Mucosa of stomach (tissue), 1 donor: ENCODE data around the gene THSD7A.

Experiments
- H3K27me3 ChIP-seq: one replicate; pipeline ENCODE4 v1.7.0; 2013; ENCODE audit warnings: mild to moderate bottlenecking, low read length; ENCODE audit not compliant: control insufficient read depth, insufficient read depth
- H3K36me3 ChIP-seq: one replicate; pipeline ENCODE4 v1.7.0; 2013; ENCODE audit warnings: low read length; ENCODE audit not compliant: control insufficient read depth, insufficient read depth
- H3K4me1 ChIP-seq: one replicate; pipeline ENCODE4 v1.7.0; 2013; ENCODE audit warnings: mild to moderate bottlenecking, low read length; ENCODE audit not compliant: control insufficient read depth, insufficient read depth
- H3K4me3 ChIP-seq: one replicate; pipeline ENCODE4 v1.7.0; 2013; ENCODE audit warnings: low read length
- H3K9ac ChIP-seq: one replicate; pipeline ENCODE4 v1.7.0; 2013; ENCODE audit warnings: mild to moderate bottlenecking, low read length, moderate library complexity
- H3K9me3 ChIP-seq: one replicate; pipeline ENCODE4 v1.7.0; 2013; ENCODE audit warnings: mild to moderate bottlenecking, low read length, moderate library complexity; ENCODE audit not compliant: control insufficient read depth
- donor health status: Pancreatic carcinoma.

Gene THSD7A

GRCh38 chr7:11710377-11710776 lies 121.6 kb downstream of the THSD7A start:
- H3K36me3 ChIP-seq, result no peaks in the 10 kb centered on the region
- H3K9me3 ChIP-seq, result no peaks in the 10 kb centered on the region
- H3K4me3 ChIP-seq, result no peak overlapping the region
- peaks cover 3% of the 10 kb centered on the region for H3K4me1 ChIP-seq
- H3K9ac ChIP-seq, result no peak overlapping the region
- H3K27me3 ChIP-seq, result no peaks in the 10 kb centered on the region

GRCh38 chr7:11709196-11709595 lies 122.8 kb downstream of the THSD7A start:
- H3K9me3 ChIP-seq, result no peaks in the 10 kb centered on the region
- no peak overlapping the region for H3K9ac ChIP-seq
- no peak overlapping the region for H3K4me3 ChIP-seq
- H3K36me3 ChIP-seq, result no peaks in the 10 kb centered on the region
- H3K4me1 ChIP-seq, result peaks cover 3% of the 10 kb centered on the region
- no peaks in the 10 kb centered on the region for H3K27me3 ChIP-seq

- Histone ChIP-seq H3K9me3 (no peaks in the 10 kb centered on the region), H3K36me3 (no peaks in the 10 kb centered on the region), H3K9ac (no peak overlapping the region), H3K27me3 (no peaks in the 10 kb centered on the region), H3K4me1 (peaks cover 3% of the 10 kb centered on the region), H3K4me3 (no peak overlapping the region)
Measured at GRCh38 chr7:11707606-11708193, 124.3 kb downstream of the THSD7A start.

- Histone ChIP-seq H3K4me3 (no peak overlapping the region), H3K27me3 (no peaks in the 10 kb centered on the region), H3K9ac (no peak overlapping the region), H3K9me3 (no peaks in the 10 kb centered on the region), H3K36me3 (no peaks in the 10 kb centered on the region), H3K4me1 (peaks cover 3% of the 10 kb centered on the region)
Measured at GRCh38 chr7:11706666-11707605, 125.1 kb downstream of the THSD7A start.

GRCh38 chr7:11703829-11704228 lies 128.2 kb downstream of the THSD7A start:
- H3K4me1 ChIP-seq, result peaks cover 3% of the 10 kb centered on the region
- no peaks in the 10 kb centered on the region for H3K36me3 ChIP-seq
- no peaks in the 10 kb centered on the region for H3K9me3 ChIP-seq
- no peak overlapping the region for H3K4me3 ChIP-seq
- no peaks in the 10 kb centered on the region for H3K27me3 ChIP-seq
- no peak overlapping the region for H3K9ac ChIP-seq

GRCh38 chr7:11702938-11703337 lies 129.1 kb downstream of the THSD7A start:
- no peaks in the 10 kb centered on the region for H3K9me3 ChIP-seq
- no peaks in the 10 kb centered on the region for H3K27me3 ChIP-seq
- no peaks in the 10 kb centered on the region for H3K36me3 ChIP-seq
- no peak overlapping the region for H3K9ac ChIP-seq
- H3K4me3 ChIP-seq, result no peak overlapping the region
- peaks cover 3% of the 10 kb centered on the region for H3K4me1 ChIP-seq

- Histone ChIP-seq H3K4me3 (no peak overlapping the region), H3K9me3 (no peaks in the 10 kb centered on the region), H3K27me3 (no peaks in the 10 kb centered on the region), H3K4me1 (no peaks in the 10 kb centered on the region), H3K36me3 (no peaks in the 10 kb centered on the region), H3K9ac (no peak overlapping the region)
Measured at GRCh38 chr7:11701829-11702560, 130.0 kb downstream of the THSD7A start.

GRCh38 chr7:11699666-11700065 lies 132.3 kb downstream of the THSD7A start:
- Histone ChIP-seq H3K9me3 (no peaks in the 10 kb centered on the region), H3K27me3 (no peaks in the 10 kb centered on the region), H3K9ac (no peak overlapping the region)

GRCh38 chr7:11698384-11698871 lies 133.6 kb downstream of the THSD7A start:
- H3K27me3 ChIP-seq, result no peaks in the 10 kb centered on the region
- H3K4me3 ChIP-seq, result no peak overlapping the region
- H3K4me1 ChIP-seq, result no peaks in the 10 kb centered on the region

More at GRCh38 chr7:11699666-11700065, 132.3 kb downstream of the THSD7A start:
- Histone ChIP-seq H3K36me3 (no peaks in the 10 kb centered on the region), H3K4me3 (no peak overlapping the region), H3K4me1 (no peaks in the 10 kb centered on the region)

GRCh38 chr7:11690395-11690794 lies 141.6 kb downstream of the THSD7A start:
- H3K9ac ChIP-seq, result no peak overlapping the region
- H3K4me3 ChIP-seq, result no peak overlapping the region
- H3K36me3 ChIP-seq, result no peaks in the 10 kb centered on the region
- no peaks in the 10 kb centered on the region for H3K9me3 ChIP-seq
- H3K4me1 ChIP-seq, result no peaks in the 10 kb centered on the region
- H3K27me3 ChIP-seq, result no peaks in the 10 kb centered on the region

More at GRCh38 chr7:11698384-11698871, 133.6 kb downstream of the THSD7A start:
- Histone ChIP-seq H3K36me3 (no peaks in the 10 kb centered on the region), H3K9ac (no peak overlapping the region), H3K9me3 (no peaks in the 10 kb centered on the region)

- Histone ChIP-seq H3K9ac (no peak overlapping the region), H3K27me3 (no peaks in the 10 kb centered on the region), H3K36me3 (no peaks in the 10 kb centered on the region), H3K4me1 (no peaks in the 10 kb centered on the region), H3K9me3 (no peaks in the 10 kb centered on the region), H3K4me3 (no peak overlapping the region)
Measured at GRCh38 chr7:11689096-11689495, 142.9 kb downstream of the THSD7A start.

- Histone ChIP-seq H3K4me1 (no peaks in the 10 kb centered on the region), H3K27me3 (no peaks in the 10 kb centered on the region), H3K4me3 (no peak overlapping the region), H3K9me3 (no peaks in the 10 kb centered on the region), H3K36me3 (no peaks in the 10 kb centered on the region), H3K9ac (no peak overlapping the region)
Measured at GRCh38 chr7:11681461-11681860, 150.5 kb downstream of the THSD7A start.
